NT2/D1 (cell line): ENCODE data around the gene MAB21L2.

Experiments used
- SUZ12 ChIP-seq: IDR thresholded peaks from 2 replicates; pipeline ENCODE4 v1.6.1; 2011; ENCODE audit not compliant: insufficient read length, insufficient read depth; ENCODE audit errors: extremely low read depth
- YY1 ChIP-seq: IDR thresholded peaks from 2 replicates; pipeline ENCODE4 v1.6.1; 2011; ENCODE audit not compliant: insufficient read length, insufficient read depth

GRCh38 chr4:150569384-150569987 is 12.5 kb upstream of the MAB21L2 start:
- TF ChIP-seq YY1 (no peak), SUZ12 (no peak)
